Measurements from ENCODE around the gene MAST2.

GRCh38 chr1:45925728-45926287, 122.4 kb downstream of the MAST2 start:
- no peak for TF ChIP-seq POLR2AphosphoS5 (IDR thresholded peaks at IDR 0.05)
- TF ChIP-seq, protein P1, sequence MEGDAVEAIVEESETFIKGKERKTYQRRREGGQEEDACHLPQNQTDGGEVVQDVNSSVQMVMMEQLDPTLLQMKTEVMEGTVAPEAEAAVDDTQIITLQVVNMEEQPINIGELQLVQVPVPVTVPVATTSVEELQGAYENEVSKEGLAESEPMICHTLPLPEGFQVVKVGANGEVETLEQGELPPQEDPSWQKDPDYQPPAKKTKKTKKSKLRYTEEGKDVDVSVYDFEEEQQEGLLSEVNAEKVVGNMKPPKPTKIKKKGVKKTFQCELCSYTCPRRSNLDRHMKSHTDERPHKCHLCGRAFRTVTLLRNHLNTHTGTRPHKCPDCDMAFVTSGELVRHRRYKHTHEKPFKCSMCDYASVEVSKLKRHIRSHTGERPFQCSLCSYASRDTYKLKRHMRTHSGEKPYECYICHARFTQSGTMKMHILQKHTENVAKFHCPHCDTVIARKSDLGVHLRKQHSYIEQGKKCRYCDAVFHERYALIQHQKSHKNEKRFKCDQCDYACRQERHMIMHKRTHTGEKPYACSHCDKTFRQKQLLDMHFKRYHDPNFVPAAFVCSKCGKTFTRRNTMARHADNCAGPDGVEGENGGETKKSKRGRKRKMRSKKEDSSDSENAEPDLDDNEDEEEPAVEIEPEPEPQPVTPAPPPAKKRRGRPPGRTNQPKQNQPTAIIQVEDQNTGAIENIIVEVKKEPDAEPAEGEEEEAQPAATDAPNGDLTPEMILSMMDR (IDR thresholded peaks at IDR 0.05), result no peak

Measured in esophagus muscularis mucosa (tissue), 3 donors.